NCI-H1092 treated with DMSO at 0.1 percent for 48 hours (cell line): ENCODE results near the gene BCL3.

Source experiments
- DNase-seq: peaks from one replicate; lab custom pipeline; 2025; lab: John Stamatoyannopoulos, UW

The BCL3 gene

DNA sequence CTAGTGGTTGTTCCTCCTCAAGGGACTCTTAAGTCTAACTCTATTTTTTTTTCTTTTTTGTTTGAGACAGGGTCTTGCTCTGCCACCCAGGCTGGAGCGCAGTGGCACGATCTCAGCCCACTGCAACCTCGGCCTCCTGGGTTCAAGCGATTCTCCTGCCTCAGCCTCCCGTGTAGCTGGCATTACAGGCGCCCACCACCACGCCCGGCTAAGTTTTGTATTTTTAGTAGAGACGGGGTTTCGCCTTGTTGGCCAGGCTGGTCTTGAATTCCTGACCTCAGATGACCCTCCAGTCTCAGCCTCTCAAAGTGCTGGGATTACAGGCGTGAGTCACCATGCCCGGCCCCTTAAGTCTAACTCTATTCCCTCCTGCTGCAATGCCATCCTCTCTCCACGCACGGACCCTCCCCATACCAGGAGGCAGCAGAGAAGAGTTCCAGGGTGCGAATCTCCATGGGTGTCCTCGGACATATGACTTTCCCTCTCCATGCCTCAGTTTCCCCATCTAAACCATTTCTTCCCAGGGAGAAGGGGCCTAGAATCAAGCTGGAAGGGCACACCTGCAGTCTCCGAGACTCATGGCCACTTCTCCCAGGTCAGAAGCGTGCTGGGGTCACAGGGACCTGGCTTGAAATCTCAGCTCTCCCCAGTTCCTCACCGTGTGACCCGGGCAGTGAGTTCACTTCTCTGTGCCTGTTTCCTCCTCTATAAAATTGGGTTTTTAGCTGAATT lies 6.0 kb upstream of the BCL3 start:
- DNase-seq: no peak

DNA sequence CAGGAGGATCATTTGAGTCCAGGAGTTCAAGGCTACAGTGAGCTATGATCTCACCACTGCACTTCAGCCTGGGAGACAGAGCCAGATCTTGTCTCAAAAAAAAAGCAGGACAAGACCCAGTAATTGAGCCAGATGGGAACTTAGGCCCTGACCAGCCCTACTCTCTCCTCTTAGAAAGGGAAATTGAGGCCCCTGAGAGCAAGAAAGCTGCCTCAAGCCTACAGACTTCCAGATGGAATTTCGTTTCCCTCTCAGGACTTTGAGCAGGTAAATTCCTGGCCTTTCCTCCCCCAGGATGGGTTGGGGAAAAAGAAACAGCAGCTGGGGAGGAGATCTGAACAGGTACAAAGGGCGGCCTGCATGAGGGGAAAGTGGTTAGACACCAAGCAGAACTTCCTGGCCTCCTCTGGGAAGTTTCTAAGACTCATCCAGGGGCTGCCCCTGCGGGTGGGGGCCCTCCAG lies 3.6 kb upstream of the BCL3 start:
- DNase-seq: no peak

DNA sequence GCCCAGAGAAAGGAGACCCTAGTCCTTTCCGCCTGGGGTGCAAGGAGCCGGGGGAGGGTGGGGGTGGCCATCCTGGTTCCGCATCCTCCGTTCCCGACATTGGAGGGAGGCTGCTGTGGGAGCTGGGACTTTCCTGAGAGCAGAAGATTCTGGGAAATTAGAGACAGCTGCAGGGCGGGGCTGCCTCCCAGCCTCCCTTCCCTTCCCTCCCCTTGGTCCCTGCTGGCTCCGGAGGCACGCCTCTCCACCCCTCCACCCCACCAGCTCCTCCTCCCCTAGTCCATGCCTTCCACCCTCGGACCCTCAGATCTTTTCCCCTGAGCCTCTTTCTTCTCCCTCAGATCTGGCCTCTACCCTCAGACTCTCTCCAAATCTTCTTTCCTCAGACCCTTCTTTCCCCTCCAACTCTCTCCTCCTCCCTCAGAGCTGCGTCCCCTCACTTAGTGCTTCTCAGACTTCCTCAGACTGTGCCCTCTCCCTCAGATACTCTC lies 3.1 kb upstream of the BCL3 start:
- DNase-seq: no peak

DNA sequence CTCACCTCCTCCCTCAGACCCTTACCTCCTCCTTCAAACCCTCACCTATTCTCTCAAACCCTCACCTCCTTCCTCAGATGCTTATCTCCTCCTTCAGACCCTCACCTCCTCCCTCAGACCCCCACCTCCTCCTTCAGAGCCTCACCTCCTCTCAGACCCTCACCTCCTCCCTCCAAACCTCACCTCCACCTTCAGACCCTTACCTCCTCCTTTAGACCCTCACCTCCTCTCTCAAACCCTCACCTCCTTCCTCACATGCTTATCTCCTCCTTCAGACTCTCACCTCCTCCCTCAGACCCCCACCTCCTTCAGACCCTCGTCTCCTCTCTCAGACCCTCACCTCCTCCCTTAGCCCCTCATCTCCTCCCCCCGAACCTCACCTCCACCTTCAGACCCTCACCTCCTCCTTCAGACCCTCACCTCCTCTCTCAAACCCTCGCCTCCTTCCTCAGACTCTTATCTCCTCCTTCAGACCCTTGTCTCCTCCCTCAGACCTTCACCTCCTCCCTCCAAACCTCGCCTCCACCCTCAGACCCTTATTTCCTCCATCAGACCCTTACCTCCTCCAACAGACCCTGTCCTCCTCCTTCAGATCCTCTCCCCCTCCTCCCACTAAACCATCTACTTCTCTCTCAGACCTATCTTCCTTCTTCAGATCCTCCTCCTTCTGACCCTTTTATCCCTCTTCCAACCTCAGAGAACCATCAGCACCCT lies 2.5 kb upstream of the BCL3 start:
- no peak for DNase-seq

DNA sequence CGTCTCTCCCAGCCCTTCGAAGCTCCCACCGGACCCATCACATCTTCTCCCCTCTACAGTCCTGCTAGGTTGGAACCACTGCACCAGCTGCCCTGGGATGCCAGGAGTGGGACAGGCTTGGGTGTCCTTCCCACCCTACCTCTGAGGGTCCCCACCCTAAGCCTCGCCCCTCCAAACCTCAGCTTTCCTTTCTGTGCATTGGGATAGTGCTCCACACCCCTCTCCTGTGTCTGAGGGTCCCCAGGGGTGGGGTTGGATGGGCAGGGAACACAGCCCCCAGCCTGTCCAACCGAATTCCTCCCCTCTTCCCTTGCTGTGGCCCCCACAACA lies 1.9 kb upstream of the BCL3 start:
- no peak for DNase-seq

DNA sequence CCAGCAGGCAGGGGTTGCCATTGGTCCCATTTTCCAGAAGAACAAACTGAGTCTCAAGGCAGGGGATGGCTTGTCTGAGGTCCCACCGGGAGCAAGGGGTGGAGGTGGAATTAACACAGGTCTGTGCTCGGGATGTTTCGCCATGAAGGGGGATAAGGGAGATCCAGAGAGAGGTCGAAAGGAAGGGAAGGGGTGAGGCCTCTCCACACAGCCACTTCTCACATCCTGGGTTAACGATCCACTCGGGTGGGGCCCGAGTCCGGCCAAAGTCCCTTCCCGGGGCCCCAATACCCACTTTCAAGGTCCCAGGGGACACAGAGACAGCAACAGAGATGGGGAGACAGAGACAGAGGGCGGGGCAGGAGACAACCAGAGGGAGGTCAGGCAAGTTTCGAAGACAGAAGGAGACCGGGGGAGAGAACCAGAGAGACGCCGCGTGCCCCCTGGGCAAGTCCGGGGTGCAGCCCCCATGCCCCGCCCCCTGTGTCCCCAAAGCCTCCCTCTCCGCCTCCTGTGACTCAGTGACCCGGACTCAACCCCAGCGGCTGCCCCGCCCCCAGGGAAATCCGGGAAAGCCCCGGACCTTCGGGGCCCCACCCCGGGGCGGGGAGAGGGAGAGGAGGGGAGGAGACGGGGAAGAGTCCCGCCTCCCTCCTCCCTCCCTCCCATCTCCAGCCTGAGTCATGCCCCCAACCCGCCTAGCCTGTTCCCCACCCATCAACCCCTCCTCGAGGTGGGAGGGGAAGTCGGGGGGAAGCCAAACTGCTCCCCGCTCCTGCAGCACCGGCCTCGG lies 1.4 kb upstream of the BCL3 start:
- DNase-seq: no peak

DNA sequence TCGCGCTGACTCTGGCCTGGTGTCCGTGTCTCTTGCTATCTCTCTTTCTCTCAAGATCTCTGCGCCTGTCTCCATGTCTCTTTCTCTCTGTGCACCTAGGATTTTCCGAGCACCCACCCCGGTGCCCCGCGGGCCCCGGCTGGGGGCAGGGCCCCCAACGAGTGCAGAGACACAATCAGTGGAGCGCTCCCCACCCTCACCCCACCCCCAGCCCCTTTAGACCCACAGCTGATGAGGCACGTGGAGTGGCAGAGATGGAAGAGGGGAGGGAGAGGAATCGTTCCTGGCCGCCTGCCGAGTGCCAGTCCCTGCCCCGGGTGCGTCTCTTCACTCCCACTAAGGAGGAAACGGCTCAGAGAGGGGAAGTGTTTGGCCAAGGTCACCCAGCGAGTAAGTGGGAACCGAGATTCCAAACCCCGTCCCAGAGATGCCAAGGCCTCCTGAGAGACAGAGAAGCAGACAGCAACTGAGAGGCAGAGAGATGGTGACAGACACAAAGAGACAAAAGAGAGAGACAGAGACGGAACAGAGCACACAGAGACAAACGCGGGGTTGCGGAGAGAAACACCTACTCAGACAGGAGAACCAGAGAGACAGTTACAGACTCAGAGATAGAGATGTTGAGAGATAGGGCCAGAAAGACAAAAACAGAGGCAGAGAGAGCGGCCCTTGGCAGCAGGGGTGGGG lies 626 bp upstream of the BCL3 start:
- DNase-seq: peak; percentile 22

DNA sequence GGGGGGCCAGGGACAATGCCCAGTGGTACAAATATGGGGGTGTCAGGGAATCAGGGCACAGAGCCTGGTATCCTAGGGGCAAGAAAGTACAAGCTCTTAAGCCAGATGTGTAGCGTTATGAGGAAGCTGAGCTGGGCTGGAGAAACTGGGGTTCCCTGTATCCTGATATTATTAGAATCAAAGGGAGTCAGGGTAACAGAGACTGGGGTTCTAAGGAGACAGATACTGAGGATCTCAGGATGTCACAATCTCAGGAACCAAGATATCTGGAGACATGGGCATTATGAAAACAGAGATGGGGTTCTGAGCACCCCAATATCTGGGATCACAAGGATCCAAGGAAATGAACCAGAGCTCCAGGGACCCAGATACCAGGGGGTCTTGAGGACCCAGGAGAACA lies 784 bp downstream of the BCL3 start:
- no peak for DNase-seq

DNA sequence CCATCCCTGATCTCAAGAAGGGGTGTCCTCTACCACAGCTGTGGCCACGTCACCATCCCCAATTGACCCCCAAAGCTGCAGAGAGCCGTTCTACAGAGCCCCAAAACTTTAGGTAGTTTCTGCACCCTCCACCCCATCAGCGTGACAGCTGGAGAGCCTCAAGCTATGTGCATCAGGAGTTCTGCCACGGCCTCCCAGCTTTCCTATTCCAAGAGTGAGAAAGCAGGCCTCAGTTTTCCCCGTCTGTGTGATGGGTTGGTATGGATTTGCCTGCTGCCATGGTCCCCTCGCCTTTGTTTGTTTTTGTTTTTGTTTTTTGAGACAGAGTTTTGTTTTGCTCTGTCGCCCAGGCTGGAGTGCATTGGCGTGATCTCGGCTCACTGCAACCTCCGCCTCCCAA lies 1.5 kb downstream of the BCL3 start:
- no peak for DNase-seq

DNA sequence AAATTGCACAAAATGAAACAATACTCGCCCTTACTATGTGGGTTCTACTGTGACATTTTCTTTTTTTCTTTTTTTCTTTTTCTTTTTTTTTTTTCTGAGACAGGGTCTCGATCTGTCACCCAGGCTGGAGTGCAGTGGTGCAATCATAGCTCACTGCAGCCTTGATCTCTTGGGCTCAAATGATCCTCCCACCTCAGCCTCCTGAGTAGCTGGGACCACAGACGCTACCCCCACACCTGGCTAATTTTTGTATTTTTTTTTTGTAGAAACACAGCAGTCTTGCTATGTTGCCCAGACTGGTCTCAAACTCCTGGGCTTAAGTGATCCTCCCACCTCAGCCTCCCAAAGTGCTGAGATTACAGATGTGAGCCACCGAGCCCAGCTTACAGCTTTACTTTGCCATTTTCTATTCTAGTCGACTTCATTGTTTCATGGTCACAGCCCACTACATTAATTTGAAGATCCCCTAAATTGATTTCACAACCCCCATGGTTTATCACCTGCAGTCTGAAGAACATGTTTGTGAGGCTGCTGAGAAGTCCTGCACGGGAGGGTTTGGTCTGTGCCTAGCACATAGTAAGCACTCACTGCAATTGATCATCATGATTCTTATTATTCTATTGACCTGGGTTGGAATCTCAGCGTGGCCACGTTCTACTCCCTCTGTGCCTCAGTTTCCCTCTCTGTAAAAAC lies 3.8 kb downstream of the BCL3 start:
- DNase-seq: no peak

DNA sequence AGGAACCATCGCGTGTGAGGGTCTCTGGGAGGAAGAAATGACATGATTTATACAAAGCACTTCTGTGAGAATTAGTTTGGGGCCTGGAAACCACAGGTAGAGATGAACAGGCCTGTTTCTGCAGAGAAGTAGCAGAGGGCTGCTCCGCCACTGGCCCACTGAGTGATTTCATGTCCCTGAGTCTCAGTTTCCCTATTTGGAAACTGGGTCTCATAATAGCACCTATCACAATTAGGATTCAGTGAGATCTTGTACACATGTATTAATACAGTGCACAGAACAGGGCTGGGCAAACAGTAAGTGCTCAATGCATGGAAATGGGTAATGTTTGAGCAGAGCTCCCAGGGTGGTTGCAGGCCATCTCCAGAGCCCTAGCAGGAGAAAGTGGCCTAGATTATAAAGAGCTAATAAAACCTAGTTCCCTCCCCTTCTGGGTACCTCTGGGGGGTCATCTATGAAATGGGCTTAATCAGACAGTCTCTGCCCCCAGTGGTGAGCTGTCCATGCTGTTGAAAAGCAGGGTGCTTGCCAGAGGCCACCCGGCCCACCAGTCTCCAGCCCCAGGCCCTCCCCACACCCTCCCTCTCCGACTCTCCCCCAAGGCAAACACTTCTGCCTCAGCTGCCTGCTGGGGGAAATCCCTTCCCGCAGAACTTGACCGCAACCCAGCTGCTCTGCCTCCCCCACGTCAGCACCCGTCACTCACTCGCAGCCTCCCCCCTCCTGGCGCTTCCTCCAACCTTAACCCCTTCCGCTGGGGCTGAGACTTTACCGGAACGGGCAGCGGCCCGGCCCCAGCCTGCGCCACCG lies 4.5 kb downstream of the BCL3 start:
- peak; percentile 59 for DNase-seq

DNA sequence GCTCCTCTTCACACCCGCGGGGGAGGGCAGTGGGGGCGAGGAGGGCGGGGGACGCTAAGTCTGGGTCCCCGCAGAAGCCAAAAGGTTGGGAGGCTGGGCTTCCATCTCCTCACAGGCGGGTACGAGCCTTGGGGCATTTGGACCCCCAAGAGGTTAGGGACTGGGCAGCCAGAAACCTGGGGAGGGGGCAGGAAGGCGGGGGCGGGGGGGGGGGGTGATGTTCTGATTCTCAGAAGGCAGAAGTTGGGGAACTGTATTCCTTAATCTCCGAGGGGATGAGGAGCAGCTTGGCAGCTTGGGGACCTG lies 5.1 kb downstream of the BCL3 start:
- DNase-seq: no peak

DNA sequence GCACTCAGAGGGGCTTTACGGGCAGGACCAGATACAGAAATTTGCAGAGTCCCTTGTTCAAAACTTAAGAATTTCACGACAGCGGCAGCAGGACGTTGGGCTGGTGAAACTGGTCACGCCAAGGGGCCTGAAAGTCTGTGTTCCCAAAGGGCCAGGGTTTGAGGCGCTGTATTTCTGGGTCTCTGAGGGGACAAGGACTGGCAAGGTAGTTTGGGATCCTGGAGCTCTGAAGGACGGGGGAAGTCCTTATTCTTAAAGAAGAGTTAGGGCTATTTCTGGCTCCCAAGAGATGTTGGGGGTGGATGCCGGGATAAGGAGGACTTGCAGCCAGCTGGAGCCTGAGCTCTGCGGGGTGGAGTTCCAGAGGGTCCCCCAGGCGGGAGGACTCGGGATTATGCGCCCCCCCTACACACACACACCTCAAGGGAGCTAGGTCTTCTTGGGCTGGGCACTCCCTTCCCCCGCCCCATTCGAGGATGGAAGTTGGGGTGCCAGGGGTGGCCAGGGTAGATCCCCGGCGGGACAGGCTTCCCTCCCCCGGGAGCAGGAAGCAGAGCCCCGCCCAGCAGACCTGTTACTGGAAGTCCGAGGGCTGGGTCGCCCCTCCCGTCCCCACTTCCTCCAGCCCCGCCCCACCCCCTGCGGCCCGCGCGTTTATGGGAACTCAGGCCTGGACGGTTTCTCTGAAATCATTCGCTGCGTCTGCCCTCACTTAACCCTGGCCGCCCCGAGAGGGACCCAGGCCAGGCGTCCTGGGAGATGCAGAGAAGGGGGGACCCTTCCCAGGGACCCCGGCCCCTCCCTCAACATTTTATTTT lies 5.6 kb downstream of the BCL3 start:
- DNase-seq: no peak

DNA sequence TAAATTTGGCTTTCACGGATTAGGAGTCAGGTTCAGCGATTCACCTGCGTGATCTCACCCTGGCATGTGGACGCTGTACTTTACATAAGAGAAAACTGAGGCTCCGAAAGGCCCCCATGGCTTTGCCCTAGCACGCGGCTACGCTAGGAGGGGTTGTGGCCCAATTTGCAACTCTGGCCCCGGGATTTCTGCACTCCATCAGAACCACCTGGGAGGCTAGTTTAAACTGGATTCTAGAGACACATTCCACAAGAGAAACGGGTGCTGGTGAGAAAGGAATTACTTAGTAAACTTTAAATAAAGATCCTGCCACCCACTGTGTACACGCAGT lies 6.2 kb downstream of the BCL3 start:
- DNase-seq: no peak

DNA sequence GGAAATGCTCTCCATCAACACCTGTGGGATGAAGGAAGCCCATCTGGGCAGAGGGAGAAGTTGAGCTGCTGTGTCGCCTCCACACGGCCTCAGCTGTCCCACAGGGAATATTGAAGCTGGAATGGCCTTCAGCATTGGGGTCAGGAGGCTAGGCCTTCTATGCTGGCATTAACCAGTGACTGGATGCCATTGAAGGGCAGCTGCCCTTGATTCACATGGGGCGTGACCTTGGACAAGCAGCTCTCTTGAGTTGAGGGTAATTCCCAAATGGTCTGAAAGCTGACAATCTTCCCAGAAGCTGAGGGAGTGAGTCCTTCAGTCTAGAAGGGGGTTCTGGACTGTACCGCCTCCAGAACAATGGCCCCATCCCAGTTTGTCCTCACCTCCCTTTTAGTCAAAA lies 6.7 kb downstream of the BCL3 start:
- no peak for DNase-seq

DNA sequence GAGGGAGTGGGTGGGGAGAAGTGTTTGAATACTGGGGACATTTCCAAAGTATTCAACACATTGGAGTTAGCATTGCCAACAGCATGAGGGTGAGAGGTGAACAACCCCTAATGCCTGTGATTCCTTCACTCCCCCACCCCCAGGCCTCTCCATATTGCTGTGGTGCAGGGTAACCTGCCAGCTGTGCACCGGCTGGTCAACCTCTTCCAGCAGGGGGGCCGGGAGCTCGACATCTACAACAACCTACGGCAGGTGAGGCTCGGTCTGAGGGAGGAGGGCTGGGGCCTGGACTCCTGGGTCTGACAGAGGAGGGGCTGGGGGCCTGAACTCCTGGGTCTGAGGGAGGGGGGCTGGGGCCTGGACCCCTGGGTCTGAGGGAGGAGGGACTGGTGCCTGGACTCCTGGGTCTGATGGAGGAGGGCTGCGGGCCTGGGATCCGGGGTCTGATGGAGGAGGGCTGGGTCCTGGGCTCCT lies 7.6 kb downstream of the BCL3 start:
- no peak for DNase-seq

DNA sequence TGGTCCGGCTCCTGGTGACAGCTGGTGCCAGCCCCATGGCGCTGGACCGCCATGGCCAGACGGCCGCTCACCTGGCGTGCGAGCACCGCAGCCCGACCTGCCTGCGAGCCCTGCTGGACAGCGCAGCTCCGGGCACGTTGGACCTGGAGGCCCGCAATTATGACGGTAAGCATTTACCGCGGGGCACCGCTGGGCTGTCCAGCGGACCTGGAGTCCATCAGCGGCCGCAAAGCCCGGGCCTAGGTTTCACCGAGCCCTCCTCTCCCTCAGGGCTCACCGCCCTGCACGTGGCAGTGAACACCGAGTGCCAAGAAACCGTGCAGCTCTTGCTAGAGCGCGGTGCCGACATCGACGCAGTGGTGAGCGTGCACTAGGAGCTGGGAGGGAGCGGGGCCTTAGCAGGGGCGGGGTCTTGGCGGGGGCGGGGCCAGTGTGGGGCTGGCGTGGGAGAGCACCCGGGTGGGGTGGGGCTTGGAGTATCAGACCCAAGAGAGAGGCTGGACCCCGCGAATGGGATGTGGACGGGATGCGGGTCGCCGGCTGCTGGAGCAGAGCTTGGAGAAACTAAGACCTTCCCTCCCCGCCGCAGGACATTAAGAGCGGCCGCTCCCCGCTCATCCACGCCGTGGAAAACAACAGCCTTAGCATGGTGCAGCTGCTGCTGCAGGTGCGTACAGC lies 8.7 kb downstream of the BCL3 start:
- DNase-seq: no peak

DNA sequence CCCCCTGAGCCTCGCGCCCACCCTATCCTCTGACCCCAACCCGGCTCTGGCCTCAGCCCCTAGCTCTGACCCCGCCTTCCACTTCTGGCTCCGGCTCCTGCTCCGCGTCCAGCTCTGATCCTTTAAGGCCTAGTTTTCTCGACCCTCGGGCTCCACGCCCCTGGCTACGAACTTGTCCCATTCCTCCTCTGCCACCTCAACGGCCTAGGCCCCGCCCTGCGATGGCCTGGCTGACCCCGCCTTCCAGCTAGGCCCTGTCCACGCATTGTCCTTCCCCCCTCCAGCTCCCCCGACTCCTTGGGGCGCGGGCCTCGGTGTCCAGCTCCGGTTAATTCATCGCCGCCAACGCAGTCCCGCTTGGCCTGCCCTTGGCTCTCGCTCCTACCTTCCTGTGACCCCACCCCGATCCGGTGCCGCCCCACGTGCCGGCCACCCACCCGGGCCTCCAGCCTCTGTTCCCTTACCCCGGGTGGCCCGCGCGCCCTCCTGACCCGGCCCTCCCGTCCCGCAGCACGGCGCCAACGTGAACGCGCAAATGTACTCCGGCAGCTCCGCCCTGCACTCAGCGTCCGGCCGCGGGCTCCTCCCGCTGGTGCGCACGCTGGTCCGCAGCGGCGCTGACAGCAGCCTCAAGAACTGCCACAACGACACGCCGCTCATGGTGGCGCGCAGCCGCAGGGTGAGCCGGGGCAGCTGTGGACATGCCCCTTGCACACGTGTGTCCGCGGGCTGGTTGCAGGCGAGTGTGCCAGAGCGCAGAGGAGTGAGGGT lies 9.4 kb downstream of the BCL3 start:
- no peak for DNase-seq

DNA sequence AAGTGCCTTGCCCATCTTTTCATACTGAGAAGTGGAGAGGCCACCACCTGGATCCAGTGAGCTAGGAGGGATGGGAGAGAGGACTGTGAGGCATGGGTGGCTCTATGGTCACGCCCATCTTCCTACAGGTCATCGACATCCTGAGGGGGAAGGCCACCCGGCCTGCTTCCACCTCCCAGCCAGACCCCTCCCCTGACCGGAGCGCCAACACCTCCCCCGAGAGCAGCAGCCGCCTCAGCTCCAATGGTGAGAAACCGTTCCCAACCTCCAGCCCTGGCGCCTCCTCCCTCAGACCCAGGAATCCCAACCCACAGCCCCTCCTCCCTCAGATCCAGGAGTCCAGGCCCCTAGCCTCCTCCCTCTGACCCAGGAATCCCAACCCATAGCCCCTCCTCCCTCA lies 10.1 kb downstream of the BCL3 start:
- no peak for DNase-seq
